Inflammatory macrophage treated with lipopolysaccharide for 1 hour (primary cell): ENCODE results near the gene DSTN.

ENCODE experiments used
- DNase-seq, 2 donors: peaks; one replicate each; pipeline ENCODE4 v3.0.0-alpha.2; 2020 to 2022

The DSTN gene

GRCh38 chr20:17555106-17555505 lies 14.8 kb upstream of the DSTN start:
- DNase-seq, result no peak

- DNase-seq, result no peak
Observed at GRCh38 chr20:17556837-17557674, 12.8 kb upstream of the DSTN start.

- no peak for DNase-seq
Observed at GRCh38 chr20:17557675-17558006, 12.2 kb upstream of the DSTN start.

GRCh38 chr20:17558154-17558940 lies 11.5 kb upstream of the DSTN start:
- peak; percentile 72 to 84 for DNase-seq

GRCh38 chr20:17558941-17559304 lies 11.0 kb upstream of the DSTN start:
- DNase-seq, result no peak

GRCh38 chr20:17559338-17559737 lies 10.5 kb upstream of the DSTN start:
- no peak for DNase-seq

- no peak for DNase-seq
Observed at GRCh38 chr20:17560344-17561074, 9.4 kb upstream of the DSTN start.

- DNase-seq, result no peak
Observed at GRCh38 chr20:17562804-17563305, 7.0 kb upstream of the DSTN start.

- DNase-seq, result no peak
Observed at GRCh38 chr20:17565169-17565845, 4.6 kb upstream of the DSTN start.

- no peak for DNase-seq
Observed at GRCh38 chr20:17566345-17566744, 3.5 kb upstream of the DSTN start.

GRCh38 chr20:17568045-17568788 lies 1.7 kb upstream of the DSTN start:
- no peak for DNase-seq

- DNase-seq, result peak in 1 of 2 donors; percentile 20
Observed at GRCh38 chr20:17568972-17569521, 828 bp upstream of the DSTN start.

- DNase-seq, result peak; percentile 25 to 34
Observed at GRCh38 chr20:17570347-17571152, 675 bp downstream of the DSTN start.

- DNase-seq, result no peak
Observed at GRCh38 chr20:17571153-17571527, 1.3 kb downstream of the DSTN start.

GRCh38 chr20:17572034-17572638 lies 2.3 kb downstream of the DSTN start:
- no peak for DNase-seq

- DNase-seq, result no peak
Observed at GRCh38 chr20:17573463-17573862, 3.6 kb downstream of the DSTN start.

- DNase-seq, result no peak
Observed at GRCh38 chr20:17576215-17576614, 6.3 kb downstream of the DSTN start.

- no peak for DNase-seq
Observed at GRCh38 chr20:17579369-17580039, 9.6 kb downstream of the DSTN start.

- no peak for DNase-seq
Observed at GRCh38 chr20:17580895-17581294, 11.0 kb downstream of the DSTN start.

- no peak for DNase-seq
Observed at GRCh38 chr20:17583126-17583525, 13.3 kb downstream of the DSTN start.
